ENCODE results near the gene ANKRD33B. TPM values are rescaled to one million over a fixed set of nuclear protein-coding genes. Genes with fewer than 3 reads are reported as not detected.

Gene ANKRD33B
- total and polyA plus RNA-seq, 2 experiments from 2014 or later: 2.9 to 15.4 TPM

DNA sequence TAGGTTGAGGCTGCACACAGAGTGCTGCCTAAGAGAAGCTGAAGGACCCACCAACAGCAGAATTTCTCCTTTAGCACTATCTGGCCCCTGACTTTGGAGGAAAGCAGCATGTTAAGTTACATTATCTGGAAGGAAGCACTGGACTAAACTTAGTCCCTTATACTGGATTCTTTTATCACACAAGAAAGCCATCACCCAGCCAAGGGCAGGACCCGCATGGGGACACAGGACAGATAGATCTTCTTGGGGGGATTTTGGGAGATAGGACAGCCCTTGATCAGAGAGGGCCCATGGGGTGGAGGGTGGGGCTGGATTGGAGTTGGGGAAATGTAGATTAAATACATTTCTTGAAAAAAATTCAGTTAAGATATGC, 14.4 kb downstream of the ANKRD33B start:
- no peak overlapping the region for H3K27ac ChIP-seq (ENCODE audit: low read depth)
- Mint-ChIP-seq H3K36me3 (ENCODE audit: low read depth) (no peaks in the 10 kb centered on the region; the same call in 2 of the 3 replicates), H3K27ac (no peak overlapping the region), H3K4me3 (no peak overlapping the region), H3K27me3 (ENCODE audit: insufficient read depth, low read depth, poor library complexity) (peaks cover 3% of the 10 kb centered on the region), H3K9me3 (no peaks in the 10 kb centered on the region; the same call in 2 of the 3 replicates), H3K4me1 (peaks cover 8% of the 10 kb centered on the region)
- H3K36me3 ChIP-seq (ENCODE audit: insufficient read depth): no peaks in the 10 kb centered on the region
- H4K20me1 ChIP-seq (replicated peaks; ENCODE audit: insufficient read depth): no peaks in the 10 kb centered on the region
- no peak for DNase-seq (ENCODE audit: low spot score)
- H3K9me2 ChIP-seq (ENCODE audit: insufficient read depth): no peaks in the 10 kb centered on the region
- H3F3A ChIP-seq (replicated peaks; ENCODE audit: low read depth): no peaks in the 10 kb centered on the region
- no peak overlapping the region for H3K4me3 ChIP-seq
- H2AFZ ChIP-seq: no peak overlapping the region
- no peak for ATAC-seq
- H3K4me2 ChIP-seq: no peak overlapping the region
- TF ChIP-seq, protein P1, sequence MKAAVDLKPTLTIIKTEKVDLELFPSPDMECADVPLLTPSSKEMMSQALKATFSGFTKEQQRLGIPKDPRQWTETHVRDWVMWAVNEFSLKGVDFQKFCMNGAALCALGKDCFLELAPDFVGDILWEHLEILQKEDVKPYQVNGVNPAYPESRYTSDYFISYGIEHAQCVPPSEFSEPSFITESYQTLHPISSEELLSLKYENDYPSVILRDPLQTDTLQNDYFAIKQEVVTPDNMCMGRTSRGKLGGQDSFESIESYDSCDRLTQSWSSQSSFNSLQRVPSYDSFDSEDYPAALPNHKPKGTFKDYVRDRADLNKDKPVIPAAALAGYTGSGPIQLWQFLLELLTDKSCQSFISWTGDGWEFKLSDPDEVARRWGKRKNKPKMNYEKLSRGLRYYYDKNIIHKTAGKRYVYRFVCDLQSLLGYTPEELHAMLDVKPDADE (IDR thresholded peaks at IDR 0.05): no peak
- TF ChIP-seq ZNF331 (CRISPR knock-in tag; IDR thresholded peaks at IDR 0.05; ENCODE audit: low read depth): no peak
- no peak for TF ChIP-seq NANOG (IDR thresholded peaks at IDR 0.05; ENCODE audit: borderline replicate concordance)
- no peak for TF ChIP-seq CREB1 (CRISPR knock-in tag; IDR thresholded peaks at IDR 0.05; ENCODE audit: low read depth)
- TF ChIP-seq STAT1 (IDR thresholded peaks at IDR 0.05; ENCODE audit: unreplicated experiment): no peak
- no peak for TF ChIP-seq ZNF114 (CRISPR knock-in tag; IDR thresholded peaks at IDR 0.05)
- TF ChIP-seq, protein P2, sequence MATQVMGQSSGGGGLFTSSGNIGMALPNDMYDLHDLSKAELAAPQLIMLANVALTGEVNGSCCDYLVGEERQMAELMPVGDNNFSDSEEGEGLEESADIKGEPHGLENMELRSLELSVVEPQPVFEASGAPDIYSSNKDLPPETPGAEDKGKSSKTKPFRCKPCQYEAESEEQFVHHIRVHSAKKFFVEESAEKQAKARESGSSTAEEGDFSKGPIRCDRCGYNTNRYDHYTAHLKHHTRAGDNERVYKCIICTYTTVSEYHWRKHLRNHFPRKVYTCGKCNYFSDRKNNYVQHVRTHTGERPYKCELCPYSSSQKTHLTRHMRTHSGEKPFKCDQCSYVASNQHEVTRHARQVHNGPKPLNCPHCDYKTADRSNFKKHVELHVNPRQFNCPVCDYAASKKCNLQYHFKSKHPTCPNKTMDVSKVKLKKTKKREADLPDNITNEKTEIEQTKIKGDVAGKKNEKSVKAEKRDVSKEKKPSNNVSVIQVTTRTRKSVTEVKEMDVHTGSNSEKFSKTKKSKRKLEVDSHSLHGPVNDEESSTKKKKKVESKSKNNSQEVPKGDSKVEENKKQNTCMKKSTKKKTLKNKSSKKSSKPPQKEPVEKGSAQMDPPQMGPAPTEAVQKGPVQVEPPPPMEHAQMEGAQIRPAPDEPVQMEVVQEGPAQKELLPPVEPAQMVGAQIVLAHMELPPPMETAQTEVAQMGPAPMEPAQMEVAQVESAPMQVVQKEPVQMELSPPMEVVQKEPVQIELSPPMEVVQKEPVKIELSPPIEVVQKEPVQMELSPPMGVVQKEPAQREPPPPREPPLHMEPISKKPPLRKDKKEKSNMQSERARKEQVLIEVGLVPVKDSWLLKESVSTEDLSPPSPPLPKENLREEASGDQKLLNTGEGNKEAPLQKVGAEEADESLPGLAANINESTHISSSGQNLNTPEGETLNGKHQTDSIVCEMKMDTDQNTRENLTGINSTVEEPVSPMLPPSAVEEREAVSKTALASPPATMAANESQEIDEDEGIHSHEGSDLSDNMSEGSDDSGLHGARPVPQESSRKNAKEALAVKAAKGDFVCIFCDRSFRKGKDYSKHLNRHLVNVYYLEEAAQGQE (IDR thresholded peaks at IDR 0.05; ENCODE audit: unreplicated experiment): no peak
- TF ChIP-seq POLR2AphosphoS5 (IDR thresholded peaks at IDR 0.05; ENCODE audit: low read depth): no peak
- no peak for TF ChIP-seq EZH2phosphoT487 (IDR thresholded peaks at IDR 0.05; ENCODE audit: unreplicated experiment)
- TF ChIP-seq, protein P3, sequence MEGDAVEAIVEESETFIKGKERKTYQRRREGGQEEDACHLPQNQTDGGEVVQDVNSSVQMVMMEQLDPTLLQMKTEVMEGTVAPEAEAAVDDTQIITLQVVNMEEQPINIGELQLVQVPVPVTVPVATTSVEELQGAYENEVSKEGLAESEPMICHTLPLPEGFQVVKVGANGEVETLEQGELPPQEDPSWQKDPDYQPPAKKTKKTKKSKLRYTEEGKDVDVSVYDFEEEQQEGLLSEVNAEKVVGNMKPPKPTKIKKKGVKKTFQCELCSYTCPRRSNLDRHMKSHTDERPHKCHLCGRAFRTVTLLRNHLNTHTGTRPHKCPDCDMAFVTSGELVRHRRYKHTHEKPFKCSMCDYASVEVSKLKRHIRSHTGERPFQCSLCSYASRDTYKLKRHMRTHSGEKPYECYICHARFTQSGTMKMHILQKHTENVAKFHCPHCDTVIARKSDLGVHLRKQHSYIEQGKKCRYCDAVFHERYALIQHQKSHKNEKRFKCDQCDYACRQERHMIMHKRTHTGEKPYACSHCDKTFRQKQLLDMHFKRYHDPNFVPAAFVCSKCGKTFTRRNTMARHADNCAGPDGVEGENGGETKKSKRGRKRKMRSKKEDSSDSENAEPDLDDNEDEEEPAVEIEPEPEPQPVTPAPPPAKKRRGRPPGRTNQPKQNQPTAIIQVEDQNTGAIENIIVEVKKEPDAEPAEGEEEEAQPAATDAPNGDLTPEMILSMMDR (conservative IDR thresholded peaks at IDR 0.05; ENCODE audit: low read depth in 2 of 2): no peak
- TF ChIP-seq, protein P4, sequence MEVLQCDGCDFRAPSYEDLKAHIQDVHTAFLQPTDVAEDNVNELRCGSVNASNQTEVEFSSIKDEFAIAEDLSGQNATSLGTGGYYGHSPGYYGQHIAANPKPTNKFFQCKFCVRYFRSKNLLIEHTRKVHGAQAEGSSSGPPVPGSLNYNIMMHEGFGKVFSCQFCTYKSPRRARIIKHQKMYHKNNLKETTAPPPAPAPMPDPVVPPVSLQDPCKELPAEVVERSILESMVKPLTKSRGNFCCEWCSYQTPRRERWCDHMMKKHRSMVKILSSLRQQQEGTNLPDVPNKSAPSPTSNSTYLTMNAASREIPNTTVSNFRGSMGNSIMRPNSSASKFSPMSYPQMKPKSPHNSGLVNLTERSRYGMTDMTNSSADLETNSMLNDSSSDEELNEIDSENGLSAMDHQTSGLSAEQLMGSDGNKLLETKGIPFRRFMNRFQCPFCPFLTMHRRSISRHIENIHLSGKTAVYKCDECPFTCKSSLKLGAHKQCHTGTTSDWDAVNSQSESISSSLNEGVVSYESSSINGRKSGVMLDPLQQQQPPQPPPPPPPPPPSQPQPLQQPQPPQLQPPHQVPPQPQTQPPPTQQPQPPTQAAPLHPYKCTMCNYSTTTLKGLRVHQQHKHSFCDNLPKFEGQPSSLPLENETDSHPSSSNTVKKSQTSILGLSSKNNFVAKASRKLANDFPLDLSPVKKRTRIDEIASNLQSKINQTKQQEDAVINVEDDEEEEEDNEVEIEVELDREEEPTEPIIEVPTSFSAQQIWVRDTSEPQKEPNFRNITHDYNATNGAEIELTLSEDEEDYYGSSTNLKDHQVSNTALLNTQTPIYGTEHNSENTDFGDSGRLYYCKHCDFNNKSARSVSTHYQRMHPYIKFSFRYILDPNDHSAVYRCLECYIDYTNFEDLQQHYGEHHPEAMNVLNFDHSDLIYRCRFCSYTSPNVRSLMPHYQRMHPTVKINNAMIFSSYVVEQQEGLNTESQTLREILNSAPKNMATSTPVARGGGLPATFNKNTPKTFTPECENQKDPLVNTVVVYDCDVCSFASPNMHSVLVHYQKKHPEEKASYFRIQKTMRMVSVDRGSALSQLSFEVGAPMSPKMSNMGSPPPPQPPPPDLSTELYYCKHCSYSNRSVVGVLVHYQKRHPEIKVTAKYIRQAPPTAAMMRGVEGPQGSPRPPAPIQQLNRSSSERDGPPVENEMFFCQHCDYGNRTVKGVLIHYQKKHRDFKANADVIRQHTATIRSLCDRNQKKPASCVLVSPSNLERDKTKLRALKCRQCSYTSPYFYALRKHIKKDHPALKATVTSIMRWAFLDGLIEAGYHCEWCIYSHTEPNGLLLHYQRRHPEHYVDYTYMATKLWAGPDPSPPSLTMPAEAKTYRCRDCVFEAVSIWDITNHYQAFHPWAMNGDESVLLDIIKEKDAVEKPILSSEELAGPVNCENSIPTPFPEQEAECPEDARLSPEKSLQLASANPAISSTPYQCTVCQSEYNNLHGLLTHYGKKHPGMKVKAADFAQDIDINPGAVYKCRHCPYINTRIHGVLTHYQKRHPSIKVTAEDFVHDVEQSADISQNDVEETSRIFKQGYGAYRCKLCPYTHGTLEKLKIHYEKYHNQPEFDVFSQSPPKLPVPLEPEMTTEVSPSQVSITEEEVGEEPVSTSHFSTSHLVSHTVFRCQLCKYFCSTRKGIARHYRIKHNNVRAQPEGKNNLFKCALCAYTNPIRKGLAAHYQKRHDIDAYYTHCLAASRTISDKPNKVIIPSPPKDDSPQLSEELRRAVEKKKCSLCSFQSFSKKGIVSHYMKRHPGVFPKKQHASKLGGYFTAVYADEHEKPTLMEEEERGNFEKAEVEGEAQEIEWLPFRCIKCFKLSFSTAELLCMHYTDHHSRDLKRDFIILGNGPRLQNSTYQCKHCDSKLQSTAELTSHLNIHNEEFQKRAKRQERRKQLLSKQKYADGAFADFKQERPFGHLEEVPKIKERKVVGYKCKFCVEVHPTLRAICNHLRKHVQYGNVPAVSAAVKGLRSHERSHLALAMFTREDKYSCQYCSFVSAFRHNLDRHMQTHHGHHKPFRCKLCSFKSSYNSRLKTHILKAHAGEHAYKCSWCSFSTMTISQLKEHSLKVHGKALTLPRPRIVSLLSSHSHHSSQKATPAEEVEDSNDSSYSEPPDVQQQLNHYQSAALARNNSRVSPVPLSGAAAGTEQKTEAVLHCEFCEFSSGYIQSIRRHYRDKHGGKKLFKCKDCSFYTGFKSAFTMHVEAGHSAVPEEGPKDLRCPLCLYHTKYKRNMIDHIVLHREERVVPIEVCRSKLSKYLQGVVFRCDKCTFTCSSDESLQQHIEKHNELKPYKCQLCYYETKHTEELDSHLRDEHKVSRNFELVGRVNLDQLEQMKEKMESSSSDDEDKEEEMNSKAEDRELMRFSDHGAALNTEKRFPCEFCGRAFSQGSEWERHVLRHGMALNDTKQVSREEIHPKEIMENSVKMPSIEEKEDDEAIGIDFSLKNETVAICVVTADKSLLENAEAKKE (CRISPR knock-in tag; IDR thresholded peaks at IDR 0.05): no peak
- TF ChIP-seq EZH2 (IDR thresholded peaks at IDR 0.05; ENCODE audit: low read depth, unreplicated experiment): no peak
- no peak for TF ChIP-seq JUNB (IDR thresholded peaks at IDR 0.05; ENCODE audit: unreplicated experiment)
- no peaks in the 10 kb centered on the region for H3K27me3 ChIP-seq (ENCODE audit: insufficient read depth)
- H3K4me1 ChIP-seq (ENCODE audit: insufficient read depth): peaks cover 8% of the 10 kb centered on the region; the same call in 1 of the 2 replicates
- H3K79me2 ChIP-seq (replicated peaks; ENCODE audit: insufficient read depth): no peaks in the 10 kb centered on the region

Measured in GM23338 (cell line).